Measurements from ENCODE around the gene AMN.

The AMN gene

GRCh38 chr14:102913341-102914211 lies 8.9 kb upstream of the AMN start:
- Histone ChIP-seq H3K36me3 (ENCODE audit: control insufficient read depth, insufficient read depth, low read length) (no peaks in the 10 kb centered on the region), H3K27ac (ENCODE audit: low read depth, low read length) (no peak overlapping the region), H3K9me3 (ENCODE audit: control insufficient read depth, insufficient read depth, low read length) (no peaks in the 10 kb centered on the region), H3K9ac (ENCODE audit: low read depth, low read length) (no peak overlapping the region), H3K4me3 (ENCODE audit: low read depth, low read length) (no peak overlapping the region), H3K27me3 (ENCODE audit: control insufficient read depth, insufficient read depth, low read length) (no peaks in the 10 kb centered on the region), H3K4me1 (ENCODE audit: control insufficient read depth, insufficient read depth, low read length) (no peaks in the 10 kb centered on the region)

- Histone ChIP-seq H3K9ac (ENCODE audit: low read depth, low read length) (no peak overlapping the region), H3K9me3 (ENCODE audit: control insufficient read depth, insufficient read depth, low read length) (no peaks in the 10 kb centered on the region), H3K4me1 (ENCODE audit: control insufficient read depth, insufficient read depth, low read length) (no peaks in the 10 kb centered on the region), H3K27ac (ENCODE audit: low read depth, low read length) (no peak overlapping the region), H3K27me3 (ENCODE audit: control insufficient read depth, insufficient read depth, low read length) (no peaks in the 10 kb centered on the region), H3K36me3 (ENCODE audit: control insufficient read depth, insufficient read depth, low read length) (no peaks in the 10 kb centered on the region), H3K4me3 (ENCODE audit: low read depth, low read length) (no peak overlapping the region)
Measured at GRCh38 chr14:102914474-102915291, 7.8 kb upstream of the AMN start.

- no peaks in the 10 kb centered on the region for H3K4me1 ChIP-seq (ENCODE audit: control insufficient read depth, insufficient read depth, low read length)
- no peaks in the 10 kb centered on the region for H3K27me3 ChIP-seq (ENCODE audit: control insufficient read depth, insufficient read depth, low read length)
- H3K9me3 ChIP-seq (ENCODE audit: control insufficient read depth, insufficient read depth, low read length), result no peaks in the 10 kb centered on the region
- no peak overlapping the region for H3K9ac ChIP-seq (ENCODE audit: low read depth, low read length)
- no peak overlapping the region for H3K27ac ChIP-seq (ENCODE audit: low read depth, low read length)
- no peaks in the 10 kb centered on the region for H3K36me3 ChIP-seq (ENCODE audit: control insufficient read depth, insufficient read depth, low read length)
- H3K4me3 ChIP-seq (ENCODE audit: low read depth, low read length), result no peak overlapping the region
Measured at GRCh38 chr14:102915292-102916110, 7.0 kb upstream of the AMN start.

GRCh38 chr14:102916347-102917055 lies 6.0 kb upstream of the AMN start:
- H3K4me3 ChIP-seq (ENCODE audit: low read depth, low read length), result no peak overlapping the region
- H3K9ac ChIP-seq (ENCODE audit: low read depth, low read length), result no peak overlapping the region

GRCh38 chr14:102917056-102917385 lies 5.4 kb upstream of the AMN start:
- Histone ChIP-seq H3K36me3 (ENCODE audit: control insufficient read depth, insufficient read depth, low read length) (no peaks in the 10 kb centered on the region), H3K4me3 (ENCODE audit: low read depth, low read length) (no peak overlapping the region), H3K4me1 (ENCODE audit: control insufficient read depth, insufficient read depth, low read length) (no peaks in the 10 kb centered on the region), H3K27me3 (ENCODE audit: control insufficient read depth, insufficient read depth, low read length) (peaks cover 7% of the 10 kb centered on the region), H3K9ac (ENCODE audit: low read depth, low read length) (no peak overlapping the region), H3K27ac (ENCODE audit: low read depth, low read length) (no peak overlapping the region), H3K9me3 (ENCODE audit: control insufficient read depth, insufficient read depth, low read length) (no peaks in the 10 kb centered on the region)

More at GRCh38 chr14:102916347-102917055, 6.0 kb upstream of the AMN start:
- no peak overlapping the region for H3K27ac ChIP-seq (ENCODE audit: low read depth, low read length)
- peaks cover 4% of the 10 kb centered on the region for H3K27me3 ChIP-seq (ENCODE audit: control insufficient read depth, insufficient read depth, low read length)
- H3K9me3 ChIP-seq (ENCODE audit: control insufficient read depth, insufficient read depth, low read length), result no peaks in the 10 kb centered on the region
- no peaks in the 10 kb centered on the region for H3K36me3 ChIP-seq (ENCODE audit: control insufficient read depth, insufficient read depth, low read length)
- H3K4me1 ChIP-seq (ENCODE audit: control insufficient read depth, insufficient read depth, low read length), result no peaks in the 10 kb centered on the region

GRCh38 chr14:102917469-102918211 lies 4.8 kb upstream of the AMN start:
- Histone ChIP-seq H3K4me3 (ENCODE audit: low read depth, low read length) (no peak overlapping the region), H3K36me3 (ENCODE audit: control insufficient read depth, insufficient read depth, low read length) (no peaks in the 10 kb centered on the region), H3K27me3 (ENCODE audit: control insufficient read depth, insufficient read depth, low read length) (peaks cover 14% of the 10 kb centered on the region), H3K9ac (ENCODE audit: low read depth, low read length) (no peak overlapping the region), H3K9me3 (ENCODE audit: control insufficient read depth, insufficient read depth, low read length) (no peaks in the 10 kb centered on the region), H3K27ac (ENCODE audit: low read depth, low read length) (no peak overlapping the region), H3K4me1 (ENCODE audit: control insufficient read depth, insufficient read depth, low read length) (no peaks in the 10 kb centered on the region)

- Histone ChIP-seq H3K9me3 (ENCODE audit: control insufficient read depth, insufficient read depth, low read length) (no peaks in the 10 kb centered on the region), H3K27ac (ENCODE audit: low read depth, low read length) (no peak overlapping the region), H3K4me1 (ENCODE audit: control insufficient read depth, insufficient read depth, low read length) (no peaks in the 10 kb centered on the region), H3K27me3 (ENCODE audit: control insufficient read depth, insufficient read depth, low read length) (peaks cover 22% of the 10 kb centered on the region), H3K4me3 (ENCODE audit: low read depth, low read length) (no peak overlapping the region), H3K9ac (ENCODE audit: low read depth, low read length) (no peak overlapping the region), H3K36me3 (ENCODE audit: control insufficient read depth, insufficient read depth, low read length) (no peaks in the 10 kb centered on the region)
Measured at GRCh38 chr14:102918438-102918837, 4.0 kb upstream of the AMN start.

GRCh38 chr14:102920273-102920997 lies 2.0 kb upstream of the AMN start:
- Histone ChIP-seq H3K4me1 (ENCODE audit: control insufficient read depth, insufficient read depth, low read length) (peaks cover under 1% of the 10 kb centered on the region; the same call in 1 of the 2 replicates), H3K27ac (ENCODE audit: low read depth, low read length) (no peak overlapping the region), H3K27me3 (ENCODE audit: control insufficient read depth, insufficient read depth, low read length) (peaks cover 42% of the 10 kb centered on the region), H3K9ac (ENCODE audit: low read depth, low read length) (no peak overlapping the region), H3K36me3 (ENCODE audit: control insufficient read depth, insufficient read depth, low read length) (no peaks in the 10 kb centered on the region), H3K9me3 (ENCODE audit: control insufficient read depth, insufficient read depth, low read length) (no peaks in the 10 kb centered on the region), H3K4me3 (ENCODE audit: low read depth, low read length) (no peak overlapping the region)

GRCh38 chr14:102920998-102921304 lies 1.5 kb upstream of the AMN start:
- Histone ChIP-seq H3K9ac (ENCODE audit: low read depth, low read length) (no peak overlapping the region), H3K27me3 (ENCODE audit: control insufficient read depth, insufficient read depth, low read length) (peaks cover 47% of the 10 kb centered on the region), H3K9me3 (ENCODE audit: control insufficient read depth, insufficient read depth, low read length) (no peaks in the 10 kb centered on the region), H3K4me3 (ENCODE audit: low read depth, low read length) (no peak overlapping the region), H3K4me1 (ENCODE audit: control insufficient read depth, insufficient read depth, low read length) (peaks cover 5% of the 10 kb centered on the region), H3K27ac (ENCODE audit: low read depth, low read length) (no peak overlapping the region), H3K36me3 (ENCODE audit: control insufficient read depth, insufficient read depth, low read length) (no peaks in the 10 kb centered on the region)
